T47D (cell line): ENCODE data around the gene EDEM1.
A peak's percentile ranks its signal among the peaks of the same experiment; 100 is the strongest.

Source experiments
- DNase-seq, 2 experiments: peaks; one replicate each; pipeline versions ENCODE4 v3.0.0 to v3.0.0-alpha.2; 2011 to 2012; ENCODE audit warnings: low read depth in 1 of 2, low spot score in 1 of 2
- JUND ChIP-seq: IDR thresholded peaks from 2 replicates; pipeline ENCODE4 v1.6.1; 2012; ENCODE audit warnings: low read depth
- in situ Hi-C: cut with HindIII; loops from 2 replicates; pipeline ENCODE4 v1.10.0; 2016; ENCODE audit warnings: low sequenced_read_pairs, low pct_unique_long_range_greater_than_20kb

EDEM1 gene

DNA sequence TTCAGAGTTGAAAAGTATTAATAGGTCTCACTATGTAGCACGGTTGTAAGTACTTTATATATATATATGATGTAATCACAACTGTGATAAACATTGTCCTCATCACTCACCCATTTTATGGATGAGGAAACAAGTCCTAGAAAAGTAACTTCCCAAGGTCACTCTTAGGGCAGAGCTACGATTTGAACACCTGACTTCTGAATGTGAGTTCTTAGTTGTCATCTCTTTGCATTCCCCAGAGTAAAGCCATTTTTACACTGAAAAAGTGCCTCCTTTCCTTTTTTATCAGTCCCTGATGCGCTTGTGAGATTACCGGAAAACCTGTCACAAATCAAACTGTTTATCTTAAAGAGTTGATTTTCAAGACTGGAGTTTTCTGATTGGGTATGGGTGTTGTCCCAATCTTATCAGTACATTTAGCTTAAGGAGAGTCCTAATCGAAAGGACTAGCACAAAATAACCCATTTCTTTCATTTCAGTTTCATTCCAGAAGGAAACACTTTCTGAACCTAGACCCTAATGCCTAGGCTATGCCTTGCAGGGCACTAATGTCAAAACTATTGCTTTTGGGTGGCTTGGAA lies 2.3 kb upstream of the EDEM1 start:
- DNase-seq: no peak
- in situ Hi-C loops: no loop called here
- no peak for TF ChIP-seq JUND

GRCh38 chr3:5186089-5186857 lies 1.2 kb upstream of the EDEM1 start:
- TF ChIP-seq JUND: no peak
- DNase-seq: no peak
- in situ Hi-C loops: no loop called here

DNA sequence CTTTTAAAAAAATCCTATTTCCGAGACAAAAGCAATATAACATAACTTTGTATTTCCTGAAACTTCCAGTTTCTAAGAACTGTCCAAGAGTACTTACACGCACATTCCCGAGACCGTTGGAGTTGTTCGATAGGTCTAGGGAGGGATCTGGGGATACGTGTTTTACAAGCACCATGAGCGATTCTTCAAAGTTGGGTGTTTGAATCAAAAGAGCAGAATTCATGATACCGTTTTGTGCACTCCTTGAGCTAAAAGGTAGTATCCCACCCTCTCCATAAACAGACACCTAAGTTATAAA lies 700 bp upstream of the EDEM1 start:
- TF ChIP-seq JUND: no peak
- peak in 1 of 2 experiments; percentile 52 for DNase-seq
- in situ Hi-C loops: no loop called here

GRCh38 chr3:5187920-5188418 lies 462 bp downstream of the EDEM1 start:
- peak; percentile 47 to 51 for DNase-seq
- in situ Hi-C loops: no loop called here
- no peak for TF ChIP-seq JUND

DNA sequence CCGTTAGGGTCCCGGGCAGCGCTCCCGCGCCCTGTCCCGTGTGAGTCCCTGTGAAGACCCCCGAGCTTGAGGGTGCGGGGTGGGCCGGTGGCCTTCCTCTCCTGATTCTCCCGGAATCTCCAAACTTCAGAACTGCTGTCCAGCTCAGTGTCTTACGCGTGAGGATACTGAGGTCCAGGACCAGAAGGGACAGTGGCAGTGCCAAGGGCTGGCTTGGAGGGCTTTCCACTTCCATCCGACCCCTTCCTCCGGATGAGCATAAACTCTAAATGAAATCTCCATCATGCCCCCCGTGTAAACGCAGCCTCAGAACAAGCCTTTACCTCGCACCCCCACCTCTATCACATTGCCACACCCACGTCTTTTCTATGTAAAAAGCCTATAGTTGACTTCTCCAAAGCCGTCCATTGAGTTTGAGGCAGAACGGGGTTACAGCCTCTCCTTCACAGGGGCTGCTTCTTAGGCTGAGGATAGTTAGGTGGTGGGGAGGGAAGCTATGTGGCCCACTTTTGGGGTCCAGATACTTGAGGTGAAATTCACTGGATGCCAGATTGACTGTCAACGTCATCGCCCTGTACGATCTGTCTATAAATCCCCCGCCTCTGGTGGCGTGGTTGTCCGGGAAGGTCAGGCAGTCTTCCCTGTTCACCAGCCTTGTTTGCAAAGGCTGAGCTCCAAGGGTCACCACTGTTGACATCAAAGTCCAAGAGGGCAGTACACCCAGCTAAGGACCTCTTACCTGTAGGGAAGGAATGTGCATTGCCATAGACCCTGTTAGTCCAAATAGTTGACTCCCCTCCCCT lies 1.1 kb downstream of the EDEM1 start:
- peak; percentile 9 to 62 for DNase-seq
- in situ Hi-C loops: no loop called here
- no peak for TF ChIP-seq JUND

GRCh38 chr3:5190147-5190791 lies 2.8 kb downstream of the EDEM1 start:
- in situ Hi-C loops: no loop called here
- no peak for TF ChIP-seq JUND
- DNase-seq: no peak

DNA sequence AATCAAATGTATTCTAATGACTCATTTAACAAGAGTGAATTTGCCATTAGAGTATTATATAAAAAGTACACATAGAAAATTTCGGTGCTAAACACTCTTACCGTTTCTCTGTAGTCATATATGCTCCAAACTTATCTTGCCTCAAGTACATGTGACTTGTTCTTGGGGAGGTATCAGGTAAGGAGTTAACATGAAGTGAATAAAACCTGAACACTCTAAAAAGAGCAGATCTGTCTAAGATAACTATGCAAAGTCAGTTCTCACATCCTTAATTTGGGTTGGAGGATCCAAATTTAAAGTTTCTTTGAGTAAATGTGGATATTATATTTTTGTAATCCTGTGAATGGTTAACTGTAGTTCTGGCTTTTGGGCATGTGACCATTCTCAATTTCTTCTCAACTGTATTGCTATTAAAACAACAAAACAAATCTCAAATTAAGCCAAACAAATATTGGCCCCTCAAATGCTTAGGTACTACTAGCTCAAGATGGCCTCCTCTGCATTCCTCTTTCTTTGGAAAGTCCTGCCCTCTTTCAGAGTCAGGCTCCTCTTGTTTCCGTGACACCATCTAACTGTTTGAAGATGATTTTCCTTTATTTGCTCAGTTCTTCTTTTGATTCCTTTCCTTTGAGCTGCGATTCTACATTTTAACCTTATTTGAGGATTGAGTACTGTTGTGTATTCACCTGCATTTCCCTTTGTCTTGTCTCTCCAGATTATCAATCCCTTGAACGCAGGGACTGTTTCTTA lies 4.2 kb downstream of the EDEM1 start:
- in situ Hi-C loops: no loop called here
- no peak for DNase-seq
- TF ChIP-seq JUND: no peak

GRCh38 chr3:5192571-5193365 lies 5.3 kb downstream of the EDEM1 start:
- no peak for TF ChIP-seq JUND
- in situ Hi-C loops: no loop called here
- no peak for DNase-seq

DNA sequence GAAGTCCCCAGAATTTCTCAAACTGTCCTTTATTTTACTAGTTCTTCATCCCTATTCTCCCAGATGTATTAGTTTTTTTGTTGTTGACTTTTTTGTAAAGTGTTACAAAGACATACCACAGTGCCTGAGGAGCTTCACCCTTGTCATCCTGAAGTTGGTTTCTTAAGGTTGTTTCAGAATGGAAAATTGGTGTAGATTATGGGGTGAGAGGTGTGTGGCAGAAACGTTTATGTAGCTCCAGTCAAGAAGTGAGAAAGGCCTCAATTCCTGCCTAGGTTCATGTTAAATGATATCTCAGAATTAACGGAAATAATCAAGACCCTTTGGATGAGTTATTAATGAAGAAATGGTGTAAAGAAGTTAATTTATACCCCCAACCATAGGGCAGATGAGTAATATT lies 6.8 kb downstream of the EDEM1 start:
- no peak for TF ChIP-seq JUND
- in situ Hi-C loops: no loop called here
- no peak for DNase-seq

DNA sequence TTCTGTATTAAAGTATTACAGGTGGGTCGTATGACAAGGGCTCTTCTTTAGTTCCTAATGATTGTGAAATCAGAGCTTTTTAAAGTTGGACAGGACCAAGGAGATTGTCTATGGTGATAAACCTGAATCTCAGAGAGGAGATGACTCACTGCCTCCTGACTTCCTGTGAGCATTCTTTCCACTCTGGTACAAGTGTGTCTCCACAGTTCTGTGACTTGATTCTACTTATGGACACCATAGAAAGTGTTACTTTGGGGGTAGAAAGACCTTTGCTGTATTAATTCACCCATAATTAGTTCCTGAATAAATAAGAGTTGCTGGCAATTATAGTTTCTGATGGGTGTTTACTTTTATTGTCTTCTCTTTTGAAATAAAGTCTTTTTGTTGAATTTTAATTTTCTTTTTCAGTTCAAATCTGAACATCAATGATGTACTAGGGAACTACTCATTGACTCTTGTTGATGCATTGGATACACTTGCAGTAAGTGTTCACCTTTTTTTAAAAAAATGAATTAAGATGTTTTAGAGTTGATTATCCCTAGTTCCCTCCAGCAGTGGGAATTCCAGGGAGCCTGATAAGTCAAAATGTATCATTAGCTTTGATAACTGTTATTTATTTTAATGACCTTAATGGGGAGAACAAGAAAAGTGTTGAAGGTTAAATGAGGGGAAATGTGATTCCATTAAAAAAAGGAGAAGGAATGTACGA lies 7.4 kb downstream of the EDEM1 start:
- in situ Hi-C loops: no loop called here
- DNase-seq: peak in 1 of 2 experiments; percentile 19
- no peak for TF ChIP-seq JUND

DNA sequence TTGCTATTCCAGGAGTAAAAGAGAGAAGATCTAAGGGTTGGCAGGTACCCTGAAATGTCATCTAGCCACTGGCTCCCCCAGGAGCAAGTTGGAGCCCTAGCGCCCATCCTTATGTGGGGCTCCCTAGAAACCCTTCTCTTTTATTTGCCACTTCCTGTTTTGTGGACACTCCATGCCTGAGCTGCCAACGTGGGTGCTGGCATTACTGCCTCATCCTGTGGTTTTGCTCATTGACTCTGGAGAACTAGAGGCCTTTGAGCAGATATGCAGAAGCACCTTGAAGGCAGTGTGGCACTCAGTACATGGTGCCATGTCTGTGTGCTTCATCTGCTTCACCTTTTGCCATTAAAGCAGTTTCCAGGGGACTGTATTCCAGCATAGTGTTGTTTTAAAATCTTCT lies 8.1 kb downstream of the EDEM1 start:
- in situ Hi-C loops: no loop called here
- DNase-seq: no peak
- no peak for TF ChIP-seq JUND
